CD4-positive, alpha-beta T cell (primary cell): ENCODE measurements around the gene PPP1R27. TPM values are rescaled to one million over a fixed set of nuclear protein-coding genes. Genes with fewer than 3 reads are reported as not detected.

Source experiments
- ATAC-seq: fragments of 200-7000 bp; cut with Tn5 transposase; one replicate; pipeline ENCODE4 v1.10.0; 2022; ENCODE audit warnings: mild to moderate bottlenecking; ENCODE audit not compliant: poor library complexity
- CTCF ChIA-PET: fragments of 350-600 bp; sonication (Branson Sonifier 250); formaldehyde crosslinking; loops from one replicate; lab custom pipeline; 2021; ENCODE audit warnings: antibody characterized with exemption, inconsistent platforms; lab: Charles Lee
- POLR2A ChIA-PET: fragments of 350-600 bp; sonication (Branson Sonifier 250); formaldehyde crosslinking; loops from one replicate; lab custom pipeline; 2021; ENCODE audit warnings: antibody characterized with exemption, inconsistent platforms; lab: Charles Lee
- DNase-seq, 14 experiments: peaks; one replicate each; pipeline ENCODE4 v3.0.0-alpha.2; 2013 to 2020; ENCODE audit warnings: mixed read lengths in 2 of 14
- H3K27ac ChIP-seq, 2 donors: one replicate each; pipeline versions ENCODE4 v1.5.1 to v1.7.0; 2013; ENCODE audit warnings: low read length in 2 of 2, low read depth in 1 of 2, mild to moderate bottlenecking in 1 of 2
- H3K27me3 ChIP-seq, 2 experiments: 1 replicate in 1 of 2; 2 replicates in 1 of 2; pipeline versions ENCODE4 v1.6.1 to v1.7.0; 2013; ENCODE audit warnings: low read length in 2 of 2, control low read depth in 1 of 2, mild to moderate bottlenecking in 1 of 2, moderate library complexity in 1 of 2; ENCODE audit not compliant: insufficient read depth in 2 of 2, control insufficient read depth in 1 of 2
- H3K36me3 ChIP-seq: one replicate; pipeline ENCODE4 v1.6.1; 2013; ENCODE audit warnings: low read length, control low read depth; ENCODE audit not compliant: insufficient read depth
- H3K4me1 ChIP-seq: one replicate; pipeline ENCODE4 v1.6.1; 2013; ENCODE audit warnings: low read length, control low read depth; ENCODE audit not compliant: insufficient read depth
- H3K4me3 ChIP-seq: one replicate; pipeline ENCODE4 v1.5.1; 2013; ENCODE audit warnings: mild to moderate bottlenecking, low read length, moderate library complexity
- H3K9me3 ChIP-seq, 2 experiments: 1 replicate in 1 of 2; 2 replicates in 1 of 2; pipeline versions ENCODE4 v1.6.1 to v1.7.0; 2013; ENCODE audit warnings: low read length in 2 of 2, mild to moderate bottlenecking in 2 of 2, control low read depth in 1 of 2, moderate library complexity in 1 of 2; ENCODE audit not compliant: control insufficient read depth in 1 of 2, insufficient read depth in 1 of 2
- H3K27ac Mint-ChIP-seq: one replicate; pipeline ENCODE4 v1.8.0; 2020; ENCODE audit warnings: mixed read lengths
- H3K27me3 Mint-ChIP-seq: one replicate; pipeline ENCODE4 v1.8.0; 2021; ENCODE audit warnings: mixed read lengths
- H3K36me3 Mint-ChIP-seq: one replicate; pipeline ENCODE4 v1.8.0; 2021; ENCODE audit warnings: low read depth, mixed read lengths
- H3K4me1 Mint-ChIP-seq: one replicate; pipeline ENCODE4 v1.8.0; 2021; ENCODE audit warnings: low read depth, mixed read lengths
- H3K4me3 Mint-ChIP-seq: one replicate; pipeline ENCODE4 v1.8.0; 2020; ENCODE audit warnings: mild to moderate bottlenecking, mixed read lengths
- H3K9me3 Mint-ChIP-seq: one replicate; pipeline ENCODE4 v1.8.0; 2020; ENCODE audit warnings: mixed read lengths
- CTCF ChIP-seq: fragments of 200-600 bp; IDR thresholded peaks from one replicate; pipeline ENCODE4 v1.8.0; 2022; ENCODE audit warnings: antibody characterized with exemption, mild to moderate bottlenecking
- intact Hi-C, 2 experiments: fragments of 100-400 bp; cut with DNase I in 1 of 2; cut with micrococcal nuclease in 1 of 2; formaldehyde crosslinking; loops; one replicate each; pipeline versions ENCODE4 v1.15.1 to v1.9.0; 2023 to 2025; cut with DNase I, micrococcal nuclease
- total RNA-seq, 174 experiments: library from RNA in 2 of 174; stranded (reverse) in 2 of 174; gene quantifications; one replicate each; pipeline ENCODE4 v1.2.3 and lab custom pipeline; 2021 to 2026

The PPP1R27 gene
- total RNA-seq, 2 experiments from 2014 or later, result not detected

DNA sequence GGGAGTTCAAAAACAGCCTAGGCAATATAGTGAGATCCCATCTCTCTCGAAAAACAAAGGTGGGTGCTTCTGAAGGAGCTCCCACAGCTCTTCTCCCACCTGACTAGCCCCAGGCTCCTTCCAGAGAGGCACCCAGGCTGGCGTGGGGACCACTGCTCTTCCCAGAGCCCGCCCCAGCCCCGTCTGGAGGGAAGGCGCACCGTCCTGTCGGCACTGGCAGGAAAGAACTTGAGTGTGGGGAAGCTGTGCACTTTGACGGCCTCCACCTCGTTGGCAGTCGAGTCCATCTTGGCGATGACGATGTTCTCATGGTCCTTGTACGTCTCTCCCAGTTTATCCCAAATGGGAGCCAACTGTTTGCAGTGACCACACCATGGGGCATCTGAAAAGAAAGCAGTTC is 10.5 kb upstream of the PPP1R27 start:
- no peak for TF ChIP-seq CTCF
- Mint-ChIP-seq H3K27me3 (no peaks in the 10 kb centered on the region), H3K4me3 (no peak overlapping the region), H3K36me3 (peaks cover 29% of the 10 kb centered on the region), H3K27ac (no peak overlapping the region), H3K4me1 (no peaks in the 10 kb centered on the region), H3K9me3 (no peaks in the 10 kb centered on the region)
- intact Hi-C loops, result no loop called here
- Histone ChIP-seq H3K27ac (no peak overlapping the region), H3K36me3 (peaks cover 55% of the 10 kb centered on the region), H3K4me3 (no peak overlapping the region), H3K27me3 (no peaks in the 10 kb centered on the region), H3K4me1 (no peaks in the 10 kb centered on the region), H3K9me3 (peaks cover 0 to 16% of the 10 kb centered on the region in 2 experiments)
- ChIA-PET POLR2A (no interaction called here), CTCF (interaction anchor here (1.1 kb wide), 1 partner anchor 9 kb away, joined by 3 read pairs; no protein-coding TSS in a partner anchor)
- no peak for ATAC-seq
- no peak for DNase-seq

DNA sequence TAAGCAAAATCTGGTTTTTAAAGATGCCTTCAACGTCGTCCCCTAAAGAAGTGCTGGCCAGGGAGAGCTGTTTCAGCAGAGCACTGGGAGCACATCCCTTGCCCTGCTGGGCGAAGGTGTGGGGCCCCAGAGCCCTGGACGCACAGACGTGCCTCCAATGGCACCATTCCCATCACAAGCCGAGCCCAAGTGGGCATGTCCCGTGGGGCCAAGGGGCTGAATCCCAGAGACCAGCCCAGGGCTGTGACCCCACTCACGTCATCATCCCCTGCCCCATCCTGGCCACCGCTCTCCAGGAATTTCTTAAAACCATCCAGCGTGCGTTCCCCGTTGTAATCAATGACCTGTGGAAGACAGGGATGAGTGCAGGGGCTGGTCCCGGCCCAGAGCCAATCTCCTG is 10.0 kb upstream of the PPP1R27 start:
- no peak for TF ChIP-seq CTCF
- H3K9me3 ChIP-seq, result peaks cover 0 to 16% of the 10 kb centered on the region in 2 experiments
- Mint-ChIP-seq H3K4me1 (no peaks in the 10 kb centered on the region), H3K4me3 (no peak overlapping the region), H3K27me3 (no peaks in the 10 kb centered on the region), H3K9me3 (no peaks in the 10 kb centered on the region), H3K36me3 (peaks cover 29% of the 10 kb centered on the region), H3K27ac (no peak overlapping the region)
- no peak overlapping the region for H3K27ac ChIP-seq
- no peaks in the 10 kb centered on the region for H3K27me3 ChIP-seq
- ATAC-seq (no peak), DNase-seq (no peak)
- ChIA-PET CTCF (no interaction called here), POLR2A (no interaction called here)
- no peak overlapping the region for H3K4me3 ChIP-seq
- no peaks in the 10 kb centered on the region for H3K4me1 ChIP-seq
- H3K36me3 ChIP-seq, result peaks cover 55% of the 10 kb centered on the region
- intact Hi-C loops, result no loop called here

GRCh38 chr17:81844327-81844851 is 9.5 kb upstream of the PPP1R27 start:
- no peak for TF ChIP-seq CTCF
- ATAC-seq (no peak), DNase-seq (no peak)
- no peak overlapping the region for H3K4me3 ChIP-seq
- no peak overlapping the region for H3K27ac Mint-ChIP-seq
- ChIA-PET POLR2A (interaction anchor here (0.6 kb wide), 1 partner anchor 11 kb away, joined by 3 read pairs; no protein-coding TSS in a partner anchor), CTCF (no interaction called here)
- H3K27ac ChIP-seq, result no peak overlapping the region
- H3K4me1 ChIP-seq, result no peaks in the 10 kb centered on the region
- peaks cover 53% of the 10 kb centered on the region for H3K36me3 ChIP-seq
- intact Hi-C loops, result no loop called here
- peaks cover 29% of the 10 kb centered on the region for H3K36me3 Mint-ChIP-seq
- H3K4me1 Mint-ChIP-seq, result no peaks in the 10 kb centered on the region
- H3K27me3 Mint-ChIP-seq, result no peaks in the 10 kb centered on the region
- no peak overlapping the region for H3K4me3 Mint-ChIP-seq
- no peaks in the 10 kb centered on the region for H3K27me3 ChIP-seq
- H3K9me3 ChIP-seq, result peaks cover 0 to 16% of the 10 kb centered on the region in 2 experiments
- no peaks in the 10 kb centered on the region for H3K9me3 Mint-ChIP-seq
